Mammary epithelial cell (primary cell): ENCODE data around the gene HDAC4.

Experiments used
- CTCF ChIP-seq, 2 donors: IDR thresholded peaks in 1 of 2; conservative IDR thresholded peaks in 1 of 2; 2 replicates each; pipeline ENCODE4 v1.5.1; 2011 to 2012; ENCODE audit warnings: inconsistent platforms in 2 of 2, low read length in 2 of 2, mild to moderate bottlenecking in 2 of 2, control low read depth in 1 of 2, low read depth in 1 of 2; ENCODE audit not compliant: insufficient read depth in 1 of 2; ENCODE audit errors: extremely low read depth in 1 of 2
- EZH2 ChIP-seq: IDR thresholded peaks from 2 replicates; pipeline ENCODE4 v1.6.1; 2012; ENCODE audit warnings: low read length, inconsistent platforms, borderline replicate concordance

- no peak for TF ChIP-seq EZH2
- TF ChIP-seq CTCF (conservative IDR thresholded peaks at IDR 0.05 in 1 of 2, IDR thresholded peaks at IDR 0.05 in 1 of 2; ENCODE audit: extremely low read depth in 1 of 2, insufficient read depth in 1 of 2, low read depth in 1 of 2, low read length in 2 of 2): no peak
Observed at GRCh38 chr2:239236043-239236807, 164.6 kb downstream of the HDAC4 start.
